ENCODE data around the gene PIGK.

DNA sequence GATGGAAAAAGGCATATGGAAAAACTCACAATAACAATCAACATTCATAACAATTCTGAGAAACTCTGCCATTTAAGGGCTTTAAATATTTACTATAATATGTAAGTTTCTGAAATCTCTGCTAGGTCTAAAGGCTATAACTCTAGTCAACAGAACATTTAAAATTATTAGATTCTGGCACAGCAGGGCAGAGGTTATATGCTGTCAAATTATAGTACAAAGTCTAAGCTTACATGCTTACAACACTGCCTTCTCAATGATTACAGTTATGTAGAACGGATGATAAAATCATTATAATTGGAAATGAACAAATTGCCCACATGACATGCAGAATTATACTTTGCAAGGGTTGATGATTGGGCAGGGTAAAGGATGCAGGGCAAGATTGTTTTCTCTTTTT is 97.7 kb downstream of the PIGK start:
- TF ChIP-seq, protein P1, sequence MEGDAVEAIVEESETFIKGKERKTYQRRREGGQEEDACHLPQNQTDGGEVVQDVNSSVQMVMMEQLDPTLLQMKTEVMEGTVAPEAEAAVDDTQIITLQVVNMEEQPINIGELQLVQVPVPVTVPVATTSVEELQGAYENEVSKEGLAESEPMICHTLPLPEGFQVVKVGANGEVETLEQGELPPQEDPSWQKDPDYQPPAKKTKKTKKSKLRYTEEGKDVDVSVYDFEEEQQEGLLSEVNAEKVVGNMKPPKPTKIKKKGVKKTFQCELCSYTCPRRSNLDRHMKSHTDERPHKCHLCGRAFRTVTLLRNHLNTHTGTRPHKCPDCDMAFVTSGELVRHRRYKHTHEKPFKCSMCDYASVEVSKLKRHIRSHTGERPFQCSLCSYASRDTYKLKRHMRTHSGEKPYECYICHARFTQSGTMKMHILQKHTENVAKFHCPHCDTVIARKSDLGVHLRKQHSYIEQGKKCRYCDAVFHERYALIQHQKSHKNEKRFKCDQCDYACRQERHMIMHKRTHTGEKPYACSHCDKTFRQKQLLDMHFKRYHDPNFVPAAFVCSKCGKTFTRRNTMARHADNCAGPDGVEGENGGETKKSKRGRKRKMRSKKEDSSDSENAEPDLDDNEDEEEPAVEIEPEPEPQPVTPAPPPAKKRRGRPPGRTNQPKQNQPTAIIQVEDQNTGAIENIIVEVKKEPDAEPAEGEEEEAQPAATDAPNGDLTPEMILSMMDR (IDR thresholded peaks at IDR 0.05) = no peak
- no peak for TF ChIP-seq POLR2AphosphoS5 (IDR thresholded peaks at IDR 0.05)
